Activated CD8-positive, alpha-beta memory T cell treated with anti-CD3 and anti-CD28 coated beads, Interleukin-2, amount 50 U/mL, for 48 hours (primary cell): ENCODE results near the gene CYP46A1.

Experiments
- DNase-seq: peaks from one replicate; pipeline ENCODE4 v3.0.0-alpha.2; 2020

The CYP46A1 gene

DNA sequence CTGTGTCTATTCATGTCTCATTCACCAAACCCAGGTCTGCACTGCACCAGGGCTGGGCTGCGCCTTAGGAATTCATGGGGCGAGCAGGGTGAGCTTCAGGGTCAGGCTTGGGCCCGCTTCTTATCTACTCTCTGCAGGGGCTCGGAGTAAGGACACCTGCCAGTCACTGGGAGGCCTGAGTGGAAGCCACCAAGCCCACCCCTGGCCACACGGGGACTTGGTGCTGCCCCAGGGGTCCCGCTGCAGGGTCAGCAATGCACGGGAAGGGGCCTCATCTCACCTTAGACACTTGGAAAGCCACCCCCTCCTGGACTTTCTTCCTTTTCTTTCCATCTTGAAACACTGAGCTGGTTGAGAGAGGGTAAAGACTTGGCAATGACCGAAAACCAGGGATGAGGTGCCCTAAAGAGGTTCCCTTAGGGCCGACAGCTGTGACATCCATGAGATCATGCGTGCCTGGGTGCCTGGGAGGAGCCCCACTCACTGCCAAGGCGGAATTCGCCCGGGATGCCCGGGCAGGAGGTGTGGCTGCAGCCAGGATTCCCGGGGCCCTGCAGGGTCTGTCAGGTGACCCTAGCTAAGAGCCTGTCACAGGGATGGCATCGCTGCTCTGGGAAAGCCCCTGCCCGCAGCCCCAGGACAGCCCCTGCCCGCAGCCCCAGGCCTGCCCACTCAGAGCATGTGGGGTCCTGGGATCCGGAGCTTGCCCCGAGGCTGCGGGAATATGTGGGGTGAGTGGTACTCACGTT is 63.7 kb downstream of the CYP46A1 start:
- DNase-seq = no peak

DNA sequence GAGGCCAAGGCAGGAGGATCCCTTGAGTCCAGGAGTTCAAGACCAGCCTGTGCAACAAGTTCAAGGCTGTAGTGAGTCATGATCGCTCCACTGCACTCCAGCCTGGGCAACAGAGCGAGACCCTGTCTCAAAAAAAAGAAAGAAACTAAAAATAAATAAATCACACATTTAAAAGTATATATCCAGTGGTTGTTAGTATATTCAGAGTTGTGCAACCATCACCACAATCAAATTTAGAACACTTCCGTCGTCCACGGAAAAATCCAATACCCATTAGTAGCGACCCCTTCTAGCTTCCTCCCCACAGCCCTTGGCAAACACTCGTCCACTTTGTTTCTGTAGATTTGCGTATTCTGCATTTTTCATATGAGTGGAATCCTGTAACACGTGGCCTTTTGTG is 64.4 kb downstream of the CYP46A1 start:
- no peak for DNase-seq

GRCh38 chr14:99749142-99749541 is 65.0 kb downstream of the CYP46A1 start:
- no peak for DNase-seq

- no peak for DNase-seq
Observed at GRCh38 chr14:99749763-99750715, 65.9 kb downstream of the CYP46A1 start.

- DNase-seq = no peak
Observed at GRCh38 chr14:99750746-99751450, 66.8 kb downstream of the CYP46A1 start.

- no peak for DNase-seq
Observed at GRCh38 chr14:99751539-99752485, 67.7 kb downstream of the CYP46A1 start.

DNA sequence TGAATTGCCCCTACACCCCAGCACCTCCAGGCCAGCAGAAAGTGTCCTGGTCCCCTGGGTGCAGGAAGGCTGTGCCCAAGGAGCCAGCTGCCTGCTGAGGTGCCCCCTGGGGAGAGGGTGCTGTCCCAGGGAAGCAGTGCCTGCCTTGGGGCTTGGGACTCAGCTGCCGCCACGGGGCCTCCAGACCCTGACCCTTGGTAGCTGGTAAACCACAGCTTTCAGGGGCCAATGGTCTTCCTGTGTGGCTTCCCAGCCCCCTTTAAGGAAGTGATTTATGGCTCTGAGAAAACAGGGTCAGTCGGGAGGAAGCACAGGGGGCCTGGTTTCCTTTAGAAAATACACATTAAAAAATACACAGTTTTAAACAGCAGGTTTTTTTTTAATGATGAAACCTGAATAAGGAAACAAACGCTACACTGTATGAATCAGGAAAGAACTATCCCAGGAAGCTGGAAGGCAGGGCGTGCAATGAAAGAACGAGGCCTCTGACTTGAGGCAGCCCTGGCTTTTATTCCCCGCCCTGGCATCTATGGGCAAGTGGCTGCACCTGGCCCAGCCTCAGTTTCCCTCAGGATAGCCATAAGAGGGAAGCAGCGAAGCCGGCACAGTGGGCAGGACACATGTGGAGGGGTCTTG is 68.5 kb downstream of the CYP46A1 start:
- no peak for DNase-seq

GRCh38 chr14:99753225-99754140 is 69.4 kb downstream of the CYP46A1 start:
- DNase-seq = no peak

- no peak for DNase-seq
Observed at GRCh38 chr14:99754141-99755067, 70.3 kb downstream of the CYP46A1 start.

- no peak for DNase-seq
Observed at GRCh38 chr14:99755068-99755405, 70.9 kb downstream of the CYP46A1 start.

DNA sequence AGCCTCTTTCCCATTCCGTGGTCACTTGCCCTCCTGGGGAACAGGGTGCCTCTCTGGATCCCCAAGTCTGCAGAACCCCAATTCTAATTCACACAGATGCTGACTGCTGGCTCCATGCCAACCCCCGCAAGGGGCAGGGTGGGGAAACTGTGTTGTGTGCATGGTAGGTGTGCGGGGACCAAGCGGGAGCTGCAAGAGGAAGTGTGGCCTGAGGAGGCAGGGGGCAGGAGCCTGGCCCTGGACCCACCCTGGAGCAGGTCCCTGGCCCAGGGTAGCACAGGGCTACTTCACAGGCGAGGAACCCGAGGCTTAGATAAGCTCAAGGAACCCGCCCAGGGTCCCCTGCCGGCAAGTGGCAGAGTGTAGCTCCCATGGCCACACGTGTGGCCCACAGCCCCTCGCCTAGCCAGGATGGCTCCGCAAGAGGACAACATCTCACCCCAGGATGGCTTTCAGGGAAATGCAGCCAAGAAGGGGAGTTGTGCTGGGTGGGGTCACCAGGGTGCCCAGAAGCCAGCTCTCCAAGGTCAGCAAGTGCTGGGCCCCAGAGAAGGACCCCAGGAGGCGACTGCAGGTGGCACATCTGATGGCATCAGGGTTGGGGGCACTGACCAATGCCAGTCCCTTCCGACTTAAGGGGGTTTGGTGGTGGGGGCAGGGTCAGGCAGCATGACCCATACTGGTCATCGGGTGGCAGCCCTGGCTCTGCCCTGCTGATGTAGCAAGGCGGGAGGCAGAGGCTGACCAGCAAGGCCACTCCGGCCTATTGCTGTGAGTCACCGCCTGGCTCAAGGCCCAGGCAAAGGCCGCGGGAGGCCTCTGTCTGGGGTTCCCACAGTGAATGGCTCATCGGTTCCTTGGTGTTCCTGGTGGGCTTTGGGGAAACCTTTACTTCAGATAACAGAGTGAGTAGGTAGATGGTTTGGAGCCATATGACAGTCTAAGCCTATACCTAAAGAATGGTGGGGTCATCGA is 71.8 kb downstream of the CYP46A1 start:
- DNase-seq = no peak

DNA sequence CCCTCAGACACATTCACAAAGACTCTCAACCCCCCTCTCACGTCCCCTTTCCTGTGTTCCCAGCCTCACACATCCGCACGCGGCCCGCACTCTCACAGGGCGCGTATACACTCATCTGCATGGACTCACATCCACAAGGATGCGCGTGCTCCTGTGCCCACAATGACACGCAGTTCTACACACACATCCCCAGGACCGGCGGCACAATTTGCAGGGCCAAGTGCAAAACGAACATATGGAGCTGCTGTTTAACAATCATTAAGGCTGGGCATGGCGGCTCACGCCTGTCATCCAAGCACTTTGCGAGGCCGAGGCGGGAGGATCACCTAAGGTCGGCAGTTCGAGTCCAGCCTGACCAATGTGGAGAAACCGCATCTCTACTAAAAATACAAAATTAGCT is 72.7 kb downstream of the CYP46A1 start:
- no peak for DNase-seq

DNA sequence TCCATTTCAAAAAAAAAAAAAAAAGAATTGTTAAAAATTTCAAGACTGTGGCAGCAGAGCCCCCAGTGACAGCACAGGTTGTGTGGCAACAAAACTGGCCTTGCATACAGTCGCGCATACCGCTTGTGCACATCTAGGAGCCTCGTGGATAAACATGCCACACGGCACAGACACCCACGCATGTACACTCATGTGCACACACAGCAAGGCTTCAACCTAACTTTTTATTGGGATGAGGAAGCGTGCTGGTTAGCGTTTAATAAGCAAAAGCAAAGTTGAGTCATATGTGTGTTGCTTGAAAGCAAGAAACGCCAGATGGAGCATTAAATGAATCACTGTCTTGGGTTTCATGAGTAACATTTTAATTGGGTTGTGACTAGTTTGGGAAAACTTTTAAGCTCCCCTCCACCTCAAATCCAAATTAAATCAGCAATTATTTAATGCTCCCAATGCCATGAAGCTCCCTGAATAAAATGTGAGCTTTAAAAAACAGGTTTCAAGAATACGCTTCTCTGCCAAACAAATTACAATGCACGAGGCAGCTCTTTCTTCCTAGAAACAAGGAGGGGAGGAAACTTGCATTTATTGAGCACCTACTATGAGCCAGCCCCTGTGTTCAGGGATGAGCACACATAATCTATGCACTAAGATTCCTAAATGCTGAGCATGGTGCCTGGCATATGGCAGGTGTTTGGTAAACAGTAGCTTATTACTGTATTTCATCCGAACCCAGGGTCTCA is 73.4 kb downstream of the CYP46A1 start:
- DNase-seq = no peak

DNA sequence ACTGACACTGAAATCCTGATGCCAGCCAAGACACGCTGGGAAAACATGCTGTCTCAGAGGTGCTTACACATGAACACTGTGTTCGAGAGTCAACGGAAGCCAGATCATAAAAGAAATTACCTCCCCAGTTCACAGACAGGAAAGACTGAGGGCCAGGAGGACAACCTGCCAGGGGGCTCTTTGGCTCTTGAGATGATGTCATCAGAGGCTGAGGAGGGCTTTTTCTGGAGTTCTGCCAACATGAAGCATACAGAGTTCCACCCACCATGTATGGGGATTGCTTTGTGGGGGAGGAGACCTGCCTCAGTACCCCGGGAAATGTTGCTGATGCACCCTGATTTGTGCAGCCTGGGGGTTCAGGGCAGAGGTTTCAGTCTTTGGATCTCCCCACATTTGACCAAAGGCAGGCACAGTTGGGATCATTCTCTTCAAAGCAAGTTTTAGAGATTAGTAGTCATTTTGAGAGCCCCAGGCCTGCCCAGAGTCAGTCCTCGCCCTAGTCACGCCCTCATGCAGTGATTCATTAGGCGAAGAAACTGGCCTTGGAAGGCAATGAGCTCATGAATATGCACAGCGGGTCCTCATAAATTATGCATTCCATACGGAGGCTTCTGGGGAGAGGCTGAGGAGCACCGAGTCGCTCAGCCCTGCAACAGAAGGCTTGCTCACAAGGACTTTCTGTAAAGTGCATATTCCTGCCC is 74.2 kb downstream of the CYP46A1 start:
- DNase-seq = no peak

DNA sequence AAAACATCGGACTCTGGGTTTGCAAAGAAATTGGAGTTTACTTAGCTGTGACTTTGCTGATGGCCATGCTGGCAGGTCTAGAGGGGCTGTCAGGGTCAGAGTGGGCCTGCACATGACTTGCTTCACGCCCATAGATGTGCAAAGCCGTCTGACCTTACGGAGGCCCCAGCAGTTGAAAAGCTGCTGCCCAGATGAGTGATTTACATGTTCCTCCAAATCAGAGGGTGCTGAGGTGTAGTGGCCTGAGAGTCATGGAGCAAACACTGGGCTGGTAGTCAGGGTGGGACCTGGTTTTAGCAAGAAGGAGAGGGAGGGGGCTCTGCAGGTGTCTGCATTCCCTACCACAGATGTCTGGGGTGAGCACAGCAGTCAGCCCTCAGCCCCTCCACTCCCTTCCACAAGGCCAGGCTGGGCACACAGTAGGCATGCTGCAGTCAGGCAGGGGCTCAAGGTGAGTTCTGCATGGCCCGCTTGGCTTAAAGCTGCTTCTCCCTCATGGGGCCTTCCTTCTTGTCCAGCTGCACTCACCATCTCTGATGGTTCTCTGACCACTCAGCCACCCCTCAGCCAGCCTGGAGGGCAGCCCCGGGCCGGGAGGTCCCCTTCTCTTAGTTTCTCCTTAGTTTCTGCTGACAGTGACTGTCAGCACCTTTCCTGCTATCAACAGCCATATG is 74.9 kb downstream of the CYP46A1 start:
- no peak for DNase-seq

DNA sequence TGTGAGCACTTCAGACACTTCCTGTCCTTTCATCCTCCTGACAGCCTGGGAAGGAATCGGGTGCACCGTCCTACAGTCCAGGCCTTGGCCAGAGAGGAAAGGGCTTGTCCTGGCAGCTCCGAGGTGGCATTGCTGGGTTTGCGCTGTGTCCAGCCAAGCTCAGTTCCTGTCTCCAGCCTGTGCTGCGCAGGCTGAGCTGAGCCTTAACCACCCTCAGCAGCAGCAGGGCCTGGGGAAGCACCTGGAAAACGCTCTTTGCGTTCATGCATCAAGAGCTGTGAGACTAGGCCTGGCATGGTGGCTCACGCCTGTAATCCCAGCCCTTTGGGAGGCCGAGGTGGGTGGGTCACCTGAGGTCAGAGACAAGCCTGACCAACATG is 75.4 kb downstream of the CYP46A1 start:
- no peak for DNase-seq
